ENCODE data around the gene RPAIN. TPM values are rescaled to one million over a fixed set of nuclear protein-coding genes. Genes with fewer than 3 reads are reported as not detected.
"Not testable (repeated sequence)": the region's sequence is repeated elsewhere in the genome, so short reads cannot be mapped to it uniquely, and the experiment has no call there.

Gene RPAIN
- polyA plus RNA-seq, 1 donor, result 52.3 TPM

- DNase-seq, result no peak
Measured at GRCh38 chr17:5430413-5430999, 10.5 kb downstream of the RPAIN start.

- DNase-seq, result not testable (repeated sequence)
Measured at GRCh38 chr17:5431234-5431633, 11.3 kb downstream of the RPAIN start.

GRCh38 chr17:5431949-5432556, 12.1 kb downstream of the RPAIN start:
- no peak for DNase-seq

- no peak for DNase-seq
Measured at GRCh38 chr17:5434984-5435383, 15.0 kb downstream of the RPAIN start.

- DNase-seq, result not testable (repeated sequence)
Measured at GRCh38 chr17:5435781-5436315, 15.9 kb downstream of the RPAIN start.

- no peak for DNase-seq
Measured at GRCh38 chr17:5437721-5438317, 17.8 kb downstream of the RPAIN start.

- DNase-seq, result peak; percentile 94
Measured at GRCh38 chr17:5438716-5439445, 18.9 kb downstream of the RPAIN start, which contains the start of gene C1QBP. Gene C1QBP (minus strand): TSS chr17:5439155. CDS start chr17:5439073, 82 bp downstream.

GRCh38 chr17:5439446-5439764, 19.4 kb downstream of the RPAIN start:
- no peak for DNase-seq

GRCh38 chr17:5443728-5444127, 23.7 kb downstream of the RPAIN start:
- DNase-seq, result no peak

GRCh38 chr17:5444209-5444608, 24.2 kb downstream of the RPAIN start:
- DNase-seq, result no peak

- DNase-seq, result no peak
Measured at GRCh38 chr17:5446786-5447185, 26.8 kb downstream of the RPAIN start.

- no peak for DNase-seq
Measured at GRCh38 chr17:5464717-5465507, 44.9 kb downstream of the RPAIN start.

GRCh38 chr17:5466295-5466694, 46.3 kb downstream of the RPAIN start:
- DNase-seq, result no peak

- DNase-seq, result no peak
Measured at GRCh38 chr17:5467416-5467815, 47.4 kb downstream of the RPAIN start.

GRCh38 chr17:5468075-5468473, 48.1 kb downstream of the RPAIN start:
- no peak for DNase-seq

GRCh38 chr17:5472511-5472910, 52.5 kb downstream of the RPAIN start:
- DNase-seq, result no peak

- no peak for DNase-seq
Measured at GRCh38 chr17:5473906-5474305, 53.9 kb downstream of the RPAIN start.

GRCh38 chr17:5478992-5479391, 59.0 kb downstream of the RPAIN start:
- no peak for DNase-seq

- DNase-seq, result no peak
Measured at GRCh38 chr17:5480962-5481361, 61.0 kb downstream of the RPAIN start.

GRCh38 chr17:5481451-5481850, 61.5 kb downstream of the RPAIN start:
- no peak for DNase-seq

Measured in hindlimb muscle (tissue), 1 donor.